ENCODE measurements around the gene ROBO1. TPM values are rescaled to one million over a fixed set of nuclear protein-coding genes. Genes with fewer than 3 reads are reported as not detected.

The ROBO1 gene
- total RNA-seq, 1 donor from 2014 or later, result 0.05 TPM

DNA sequence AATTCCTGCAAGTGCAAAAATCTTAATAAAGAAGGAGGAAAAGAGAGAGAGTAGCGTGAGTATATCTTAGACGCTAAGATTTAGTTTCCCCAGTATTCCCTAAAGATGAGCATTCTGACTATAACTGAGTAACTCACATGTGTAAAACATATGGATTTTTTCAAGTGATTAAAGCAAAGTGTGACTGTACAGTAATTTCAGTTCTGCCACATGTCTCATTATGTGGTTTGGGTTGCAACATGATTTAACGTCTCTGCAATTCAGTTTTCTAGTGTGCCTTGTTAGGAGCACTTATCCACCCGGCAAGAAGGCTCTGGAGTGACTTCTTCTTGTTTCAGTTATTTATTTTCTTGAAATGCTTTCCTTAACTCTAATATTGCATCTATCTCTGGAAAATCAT is 514.1 kb downstream of the ROBO1 start:
- Mint-ChIP-seq H3K27ac (no peak overlapping the region), H3K4me3 (no peak overlapping the region), H3K4me1 (no peaks in the 10 kb centered on the region), H3K9me3 (no peaks in the 10 kb centered on the region), H3K36me3 (ENCODE audit: low read depth) (no peaks in the 10 kb centered on the region), H3K27me3 (no peaks in the 10 kb centered on the region)
- DNase-seq, result no peak
- intact Hi-C loops (cut with micrococcal nuclease), result no loop called here

- H3K36me3 Mint-ChIP-seq (ENCODE audit: low read depth), result no peaks in the 10 kb centered on the region
Measured at GRCh38 chr3:79253271-79253670, 514.5 kb downstream of the ROBO1 start.

DNA sequence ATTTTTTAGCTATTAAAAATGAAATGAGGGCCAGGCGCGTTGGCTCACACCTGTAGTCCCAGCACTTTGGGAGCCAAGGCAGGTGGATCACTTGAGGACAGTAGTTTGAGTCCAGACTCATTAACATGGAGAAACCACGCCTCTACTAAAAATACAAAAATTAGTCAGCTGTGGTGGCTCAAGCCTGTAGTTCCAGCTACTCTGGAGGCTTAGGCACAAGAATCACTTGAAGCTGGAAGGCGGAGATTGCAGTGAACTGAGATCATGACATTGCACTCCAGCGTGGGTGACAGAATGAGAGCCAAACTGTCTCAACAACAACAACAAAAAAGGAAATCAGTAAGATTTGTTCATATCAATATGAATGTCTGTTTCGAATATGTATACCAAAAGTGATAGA is 517.1 kb downstream of the ROBO1 start:
- DNase-seq, result no peak
- Mint-ChIP-seq H3K9me3 (no peaks in the 10 kb centered on the region), H3K4me1 (no peaks in the 10 kb centered on the region), H3K4me3 (no peak overlapping the region), H3K27me3 (no peaks in the 10 kb centered on the region), H3K27ac (no peak overlapping the region), H3K36me3 (ENCODE audit: low read depth) (no peaks in the 10 kb centered on the region)
- intact Hi-C loops (cut with micrococcal nuclease), result no loop called here

More at GRCh38 chr3:79253271-79253670, 514.5 kb downstream of the ROBO1 start:
- Mint-ChIP-seq H3K4me1 (no peaks in the 10 kb centered on the region), H3K9me3 (no peaks in the 10 kb centered on the region), H3K27ac (no peak overlapping the region), H3K27me3 (no peaks in the 10 kb centered on the region), H3K4me3 (no peak overlapping the region)
- intact Hi-C loops (cut with micrococcal nuclease), result no loop called here
- no peak for DNase-seq

DNA sequence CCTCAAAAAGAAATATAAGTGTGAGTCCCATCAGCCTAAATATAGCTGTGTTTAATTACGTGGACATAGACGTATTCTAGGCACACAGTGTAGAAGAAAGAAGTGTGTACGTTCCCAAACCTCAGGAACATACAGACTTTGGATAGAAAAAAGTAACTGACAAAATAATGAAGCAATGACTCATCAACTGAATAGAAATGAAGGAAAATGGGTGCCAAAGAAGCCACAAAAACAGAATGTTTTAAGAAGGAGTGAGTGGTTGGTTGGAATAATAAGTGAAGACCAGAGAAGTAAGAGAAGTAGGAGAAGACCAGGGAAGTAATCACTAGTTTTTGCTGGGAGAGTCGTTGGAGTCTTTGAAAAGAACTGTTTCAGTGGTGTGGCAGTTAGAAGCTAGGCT is 518.1 kb downstream of the ROBO1 start:
- Mint-ChIP-seq H3K9me3 (no peaks in the 10 kb centered on the region), H3K4me1 (no peaks in the 10 kb centered on the region), H3K4me3 (no peak overlapping the region), H3K27me3 (no peaks in the 10 kb centered on the region), H3K27ac (no peak overlapping the region), H3K36me3 (ENCODE audit: low read depth) (no peaks in the 10 kb centered on the region)
- intact Hi-C loops (cut with micrococcal nuclease), result no loop called here
- DNase-seq, result no peak

- Mint-ChIP-seq H3K4me3 (no peak overlapping the region), H3K4me1 (no peaks in the 10 kb centered on the region), H3K36me3 (ENCODE audit: low read depth) (no peaks in the 10 kb centered on the region), H3K27me3 (no peaks in the 10 kb centered on the region), H3K9me3 (no peaks in the 10 kb centered on the region), H3K27ac (no peak overlapping the region)
- intact Hi-C loops (cut with micrococcal nuclease), result no loop called here
- no peak for DNase-seq
Measured at GRCh38 chr3:79247725-79248043, 520.1 kb downstream of the ROBO1 start.

DNA sequence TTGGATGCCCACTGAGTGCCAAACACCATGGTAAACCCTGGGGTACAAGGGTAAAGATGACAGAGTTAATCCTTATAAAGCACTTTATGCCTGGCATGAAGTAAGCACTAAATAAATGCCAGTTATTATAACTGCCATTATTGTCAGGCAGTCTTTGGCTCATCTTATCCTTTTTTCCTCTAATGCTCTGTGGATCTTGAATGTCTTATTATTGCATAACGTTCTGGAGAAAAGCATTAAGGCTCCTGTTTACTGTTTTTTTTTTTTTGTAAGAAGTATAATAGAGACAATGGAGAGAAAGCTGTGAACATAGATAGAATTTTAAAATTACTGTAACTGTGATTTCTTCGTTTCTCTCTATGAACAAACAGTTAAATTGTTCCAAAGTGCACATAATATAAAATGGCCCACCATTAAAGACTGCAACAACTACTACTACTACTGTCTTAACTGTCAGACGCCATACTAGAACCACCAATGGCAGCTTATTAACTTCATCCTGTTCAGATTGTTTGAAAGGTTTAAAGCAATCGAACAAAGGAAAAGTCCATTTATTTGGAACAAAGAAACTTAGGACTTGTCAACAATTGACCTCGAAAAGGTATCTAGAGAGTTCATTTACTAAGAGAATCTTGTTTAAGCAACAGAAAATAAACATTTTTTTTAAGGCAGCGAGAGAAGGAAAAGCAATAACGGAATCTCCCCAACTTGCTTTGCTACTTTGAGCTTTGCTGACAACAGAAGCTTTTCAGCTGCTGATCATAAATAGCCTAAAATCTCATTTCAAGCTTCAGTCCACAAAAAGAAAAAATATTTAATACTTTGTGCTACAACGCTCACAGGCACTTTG is 520.7 kb downstream of the ROBO1 start:
- no peak overlapping the region for H3K4me3 Mint-ChIP-seq
- no peaks in the 10 kb centered on the region for H3K36me3 Mint-ChIP-seq (ENCODE audit: low read depth)
- H3K4me1 Mint-ChIP-seq, result no peaks in the 10 kb centered on the region
- H3K9me3 Mint-ChIP-seq, result no peaks in the 10 kb centered on the region
- H3K27me3 Mint-ChIP-seq, result no peaks in the 10 kb centered on the region
- H3K27ac Mint-ChIP-seq, result no peak overlapping the region
- no peak for DNase-seq
- intact Hi-C loops (cut with micrococcal nuclease), result no loop called here

DNA sequence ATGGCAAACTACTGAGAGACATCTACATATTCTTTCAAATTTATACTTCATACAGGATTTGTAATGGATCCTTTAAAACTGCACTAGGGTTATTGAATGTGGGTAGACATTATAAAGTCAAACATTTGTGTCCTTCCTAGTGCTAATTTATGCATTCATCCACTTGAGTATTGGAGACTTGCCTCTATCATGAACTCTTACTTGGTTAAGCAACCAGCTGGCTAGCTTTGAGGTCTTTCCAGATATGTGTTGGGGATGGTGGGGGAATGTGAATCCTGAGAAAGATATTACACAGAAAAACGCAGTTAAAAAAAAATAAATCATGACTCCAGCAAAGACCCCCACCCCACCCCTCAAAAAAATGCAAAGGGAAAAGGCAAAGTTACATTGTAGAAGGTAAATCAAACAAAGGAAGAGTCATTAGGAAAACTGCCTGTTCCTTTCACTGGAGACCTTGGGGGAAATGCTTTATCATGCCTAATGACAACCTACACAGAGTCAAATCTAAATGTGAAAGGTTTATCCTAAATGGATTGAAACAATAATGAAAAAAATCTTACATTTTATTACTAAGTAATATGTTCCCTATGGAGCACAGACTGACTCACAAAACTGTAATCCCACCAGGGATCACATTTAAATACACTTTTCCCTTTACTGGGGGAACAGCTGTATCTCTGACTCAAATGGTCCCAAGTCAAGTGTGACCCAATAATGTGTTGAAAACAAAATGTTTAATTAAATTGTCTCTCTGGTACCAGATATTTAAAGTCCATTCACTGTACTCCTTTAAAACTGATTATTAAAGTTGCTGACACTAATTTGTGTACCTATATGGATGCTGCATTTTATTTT is 522.3 kb downstream of the ROBO1 start:
- H3K9me3 Mint-ChIP-seq, result no peaks in the 10 kb centered on the region
- no peaks in the 10 kb centered on the region for H3K4me1 Mint-ChIP-seq
- H3K27ac Mint-ChIP-seq, result no peak overlapping the region
- H3K27me3 Mint-ChIP-seq, result no peaks in the 10 kb centered on the region
- DNase-seq, result no peak
- H3K36me3 Mint-ChIP-seq (ENCODE audit: low read depth), result no peaks in the 10 kb centered on the region
- no peak overlapping the region for H3K4me3 Mint-ChIP-seq
- intact Hi-C loops (cut with micrococcal nuclease), result no loop called here

DNA sequence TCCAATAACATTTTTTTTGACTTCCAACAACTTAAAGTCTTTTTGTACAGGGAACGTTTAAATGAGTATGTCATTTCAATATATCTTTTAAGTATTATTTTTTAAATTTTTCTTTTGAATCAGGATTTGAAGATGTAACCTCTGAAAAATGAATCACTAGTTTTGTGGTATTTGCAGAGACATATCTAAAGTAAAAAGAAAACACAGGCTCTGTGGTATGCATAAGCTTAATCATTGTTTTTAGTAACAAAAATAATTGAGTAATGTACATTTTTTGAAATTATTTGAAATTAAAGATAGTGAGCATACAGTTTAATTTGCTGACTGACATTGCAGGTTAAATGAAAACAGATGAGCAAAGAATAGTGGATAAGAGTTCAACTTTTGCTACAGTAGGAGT is 531.3 kb downstream of the ROBO1 start:
- intact Hi-C loops (cut with micrococcal nuclease), result no loop called here
- H3K4me3 Mint-ChIP-seq, result no peak overlapping the region
- peaks cover 2% of the 10 kb centered on the region for H3K9me3 Mint-ChIP-seq
- no peaks in the 10 kb centered on the region for H3K36me3 Mint-ChIP-seq (ENCODE audit: low read depth)
- no peaks in the 10 kb centered on the region for H3K27me3 Mint-ChIP-seq
- no peaks in the 10 kb centered on the region for H3K4me1 Mint-ChIP-seq
- DNase-seq, result no peak
- no peak overlapping the region for H3K27ac Mint-ChIP-seq

DNA sequence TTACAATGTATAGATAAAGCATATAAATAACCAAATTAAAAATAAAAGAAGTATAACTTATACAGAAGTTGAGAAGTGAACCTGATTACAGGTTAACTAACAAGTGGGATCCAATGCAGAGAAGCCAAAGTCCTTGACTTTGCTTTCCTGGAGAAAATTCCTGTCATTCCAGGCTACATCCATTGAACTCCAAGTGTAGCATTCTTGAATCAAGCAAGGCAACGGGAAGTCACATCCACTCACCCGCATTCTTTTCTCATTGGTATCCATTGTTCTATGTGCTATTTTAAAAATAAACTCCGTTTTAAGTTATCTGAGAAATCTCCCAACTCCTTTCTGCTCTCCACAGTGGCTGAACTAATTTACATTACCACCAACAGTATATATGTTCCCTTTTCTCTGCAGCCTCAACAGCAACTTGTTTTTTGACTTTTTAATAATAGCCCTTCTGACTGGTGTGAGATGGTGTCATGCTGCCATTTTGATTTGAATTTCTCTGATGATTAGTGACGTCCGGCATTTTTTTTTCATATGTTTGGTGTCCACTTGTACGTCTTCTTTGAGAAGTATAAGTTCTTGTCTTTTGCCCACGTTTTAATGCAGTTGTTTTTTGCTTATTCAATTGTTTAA is 534.3 kb downstream of the ROBO1 start:
- no peak for DNase-seq
- Mint-ChIP-seq H3K4me1 (no peaks in the 10 kb centered on the region), H3K36me3 (ENCODE audit: low read depth) (no peaks in the 10 kb centered on the region), H3K27me3 (no peaks in the 10 kb centered on the region), H3K9me3 (peaks cover 2% of the 10 kb centered on the region), H3K4me3 (no peak overlapping the region), H3K27ac (no peak overlapping the region)
- intact Hi-C loops (cut with micrococcal nuclease), result no loop called here

DNA sequence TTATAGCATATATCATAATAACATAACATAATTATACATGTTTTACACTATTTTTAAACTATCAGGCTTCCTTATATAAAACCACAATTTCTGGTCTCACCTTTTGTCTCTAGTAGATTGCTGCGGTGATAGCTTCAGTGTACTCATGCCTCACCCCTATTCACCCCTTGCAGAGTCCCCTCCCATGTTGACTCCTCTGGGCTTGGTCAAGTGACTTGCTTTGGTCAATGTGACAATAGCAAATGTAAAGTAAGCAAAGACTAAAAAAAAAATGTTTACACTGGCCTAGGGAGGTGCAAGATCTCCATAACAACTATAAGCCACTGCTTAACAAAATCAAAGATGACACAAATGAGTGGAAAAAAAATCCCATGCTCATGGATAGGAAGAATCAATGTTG is 537.5 kb downstream of the ROBO1 start:
- H3K4me3 Mint-ChIP-seq, result no peak overlapping the region
- intact Hi-C loops (cut with micrococcal nuclease), result no loop called here
- H3K9me3 Mint-ChIP-seq, result peaks cover 3% of the 10 kb centered on the region
- H3K36me3 Mint-ChIP-seq (ENCODE audit: low read depth), result no peaks in the 10 kb centered on the region
- no peaks in the 10 kb centered on the region for H3K27me3 Mint-ChIP-seq
- H3K4me1 Mint-ChIP-seq, result no peaks in the 10 kb centered on the region
- H3K27ac Mint-ChIP-seq, result no peak overlapping the region
- DNase-seq, result no peak

- no peak overlapping the region for H3K27ac Mint-ChIP-seq
- no peaks in the 10 kb centered on the region for H3K27me3 Mint-ChIP-seq
- intact Hi-C loops (cut with micrococcal nuclease), result no loop called here
- DNase-seq, result no peak
- H3K9me3 Mint-ChIP-seq, result no peaks in the 10 kb centered on the region
- H3K4me1 Mint-ChIP-seq, result no peaks in the 10 kb centered on the region
- no peaks in the 10 kb centered on the region for H3K36me3 Mint-ChIP-seq (ENCODE audit: low read depth)
- no peak overlapping the region for H3K4me3 Mint-ChIP-seq
Measured at GRCh38 chr3:79217096-79217495, 550.7 kb downstream of the ROBO1 start.

GRCh38 chr3:79215286-79215685 is 552.5 kb downstream of the ROBO1 start:
- Mint-ChIP-seq H3K27me3 (no peaks in the 10 kb centered on the region), H3K36me3 (ENCODE audit: low read depth) (no peaks in the 10 kb centered on the region)
- intact Hi-C loops (cut with micrococcal nuclease), result no loop called here

GRCh38 chr3:79211586-79212359 is 556.0 kb downstream of the ROBO1 start:
- no peak for DNase-seq
- Mint-ChIP-seq H3K27ac (no peak overlapping the region), H3K9me3 (peaks cover 5% of the 10 kb centered on the region), H3K27me3 (no peaks in the 10 kb centered on the region), H3K4me1 (no peaks in the 10 kb centered on the region), H3K4me3 (no peak overlapping the region), H3K36me3 (ENCODE audit: low read depth) (no peaks in the 10 kb centered on the region)
- intact Hi-C loops (cut with micrococcal nuclease), result no loop called here

More at GRCh38 chr3:79215286-79215685, 552.5 kb downstream of the ROBO1 start:
- H3K4me3 Mint-ChIP-seq, result no peak overlapping the region
- no peak overlapping the region for H3K27ac Mint-ChIP-seq
- no peaks in the 10 kb centered on the region for H3K4me1 Mint-ChIP-seq
- H3K9me3 Mint-ChIP-seq, result no peaks in the 10 kb centered on the region
- DNase-seq, result no peak
